ENCODE measurements around the gene CHD1L. TPM values are rescaled to one million over a fixed set of nuclear protein-coding genes. Genes with fewer than 3 reads are reported as not detected.

CHD1L gene
- total RNA-seq, 1 donor from 2014 or later = 30.0 TPM

Other genes with a start within 250 kb of the CHD1L start
- 6.4 TPM for gene PRKAB2, start 70.2 kb upstream of the CHD1L start, total RNA-seq
- gene FMO5, start 17.3 kb upstream of the CHD1L start, total RNA-seq = 2.5 TPM